ENCODE data around the gene SCARB1. TPM values are rescaled to one million over a fixed set of nuclear protein-coding genes. Genes with fewer than 3 reads are reported as not detected.

Gene SCARB1
- total and polyA plus RNA-seq, 8 donors: 23.5 to 36.5 (median 30.4) TPM

- intact Hi-C loops (cut with DNase I): no loop called here
These were observed 11.5 kb upstream of the SCARB1 start for GRCh38 chr12:124874988-124875802.

GRCh38 chr12:124874188-124874587, 10.5 kb upstream of the SCARB1 start:
- Histone ChIP-seq H3K4me3 (no peak overlapping the region), H3K9me3 (no peaks in the 10 kb centered on the region), H3K4me1 (peaks cover 0 to 13% of the 10 kb centered on the region in 2 donors), H3K27me3 (no peaks in the 10 kb centered on the region), H3K36me3 (no peaks in the 10 kb centered on the region), H3K27ac (no peak overlapping the region)
- ATAC-seq: no peak
- intact Hi-C loops (cut with DNase I): no loop called here
- DNase-seq: peak in 1 of 4 donors; percentile 5
- TF ChIP-seq CTCF (IDR thresholded peaks at IDR 0.05): no peak

More at GRCh38 chr12:124874988-124875802, 11.5 kb upstream of the SCARB1 start:
- Histone ChIP-seq H3K4me1 (peaks cover 0 to 10% of the 10 kb centered on the region in 2 donors), H3K27me3 (no peaks in the 10 kb centered on the region), H3K9me3 (no peaks in the 10 kb centered on the region), H3K27ac (no peak overlapping the region), H3K4me3 (no peak overlapping the region), H3K36me3 (no peaks in the 10 kb centered on the region)
- TF ChIP-seq CTCF (IDR thresholded peaks at IDR 0.05): no peak
- DNase-seq (peak in 1 of 4 donors; percentile 31), ATAC-seq (no peak)

- no peak for TF ChIP-seq CTCF (IDR thresholded peaks at IDR 0.05)
- H3K36me3 ChIP-seq: no peaks in the 10 kb centered on the region
- peaks cover 0 to 27% of the 10 kb centered on the region in 2 donors for H3K4me1 ChIP-seq
- H3K27me3 ChIP-seq: no peaks in the 10 kb centered on the region
- ATAC-seq: no peak
- no peak overlapping the region for H3K27ac ChIP-seq
- H3K9me3 ChIP-seq: no peaks in the 10 kb centered on the region
- no peak overlapping the region for H3K4me3 ChIP-seq
- intact Hi-C loops (cut with DNase I): no loop called here
- peak in 1 of 4 donors; percentile 16 for DNase-seq
These were observed 8.5 kb upstream of the SCARB1 start for GRCh38 chr12:124872068-124872719.

- Histone ChIP-seq H3K4me1 (peaks cover 0 to 34% of the 10 kb centered on the region in 2 donors), H3K27me3 (no peaks in the 10 kb centered on the region), H3K27ac (no peak overlapping the region), H3K4me3 (no peak overlapping the region), H3K9me3 (no peaks in the 10 kb centered on the region), H3K36me3 (no peaks in the 10 kb centered on the region)
- intact Hi-C loops (cut with DNase I): no loop called here
- no peak for DNase-seq
- TF ChIP-seq CTCF (IDR thresholded peaks at IDR 0.05): no peak
- no peak for ATAC-seq
These were observed 7.6 kb upstream of the SCARB1 start for GRCh38 chr12:124871297-124871696.

GRCh38 chr12:124870515-124870914, 6.9 kb upstream of the SCARB1 start:
- Histone ChIP-seq H3K4me3 (no peak overlapping the region), H3K4me1 (peaks cover 0 to 41% of the 10 kb centered on the region in 2 donors), H3K27ac (no peak overlapping the region), H3K27me3 (no peaks in the 10 kb centered on the region), H3K9me3 (no peaks in the 10 kb centered on the region), H3K36me3 (no peaks in the 10 kb centered on the region)
- ATAC-seq (no peak), DNase-seq (no peak)
- TF ChIP-seq CTCF (IDR thresholded peaks at IDR 0.05): no peak
- intact Hi-C loops (cut with DNase I): no loop called here

All from left lung (tissue), 10 donors.